A549 (cell line): ENCODE measurements around the gene PTEN.

Source experiments
- CEBPB ChIP-seq, 2 experiments: fragments of >200 bp in 1 of 2; sonication (Bioruptor Twin) in 1 of 2; formaldehyde crosslinking in 1 of 2; IDR thresholded peaks; 2 replicates each; pipeline ENCODE4 v1.6.1; 2012 to 2016
- EP300 ChIP-seq, 2 experiments: fragments of >200 bp; sonication (Bioruptor Twin); formaldehyde crosslinking; IDR thresholded peaks; 2 replicates in 1 of 2; 3 replicates in 1 of 2; pipeline ENCODE4 v1.6.1; 2016 to 2017
- FOSL2 ChIP-seq, 2 experiments: fragments of 450-650 bp in 1 of 2; fragments of >200 bp in 1 of 2; sonication (Bioruptor Twin) in 1 of 2; formaldehyde crosslinking; IDR thresholded peaks; 2 replicates each; pipeline versions ENCODE4 v1.5.0 to v1.6.1; 2016 to 2020; ENCODE audit warnings: mild to moderate bottlenecking in 1 of 2, moderate library complexity in 1 of 2
- JUN ChIP-seq, 2 experiments: fragments of >200 bp; sonication (Bioruptor Twin); formaldehyde crosslinking; IDR thresholded peaks; 2 replicates in 1 of 2; 3 replicates in 1 of 2; pipeline ENCODE4 v1.6.1; 2016 to 2017
- MAZ ChIP-seq: fragments of 150-350 bp; IDR thresholded peaks from 2 replicates; pipeline ENCODE4 v1.6.1; 2014; ENCODE audit warnings: antibody characterized with exemption, low read depth, low read length, borderline replicate concordance
- POLR2A ChIP-seq: IDR thresholded peaks from 2 replicates; pipeline ENCODE4 v1.6.1; 2012; ENCODE audit warnings: mild to moderate bottlenecking, low read length
- RFX5 ChIP-seq: fragments of 450-650 bp; IDR thresholded peaks from 2 replicates; pipeline ENCODE4 v1.7.1; 2014; ENCODE audit warnings: antibody characterized with exemption, mild to moderate bottlenecking, moderate library complexity
- RNF2 ChIP-seq: fragments of 200-600 bp; sonication (generic); IDR thresholded peaks from 2 replicates; pipeline ENCODE4 v1.6.1; 2016; ENCODE audit warnings: low read depth, mild to moderate bottlenecking, antibody characterized with exemption, moderate library complexity, borderline replicate concordance
- TP53 ChIP-seq: fragments of 250-450 bp; sonication (Bioruptor Pico); IDR thresholded peaks from 2 replicates; pipeline ENCODE4 v1.5.0; 2021; ENCODE audit warnings: mild to moderate bottlenecking, moderate library complexity
- TF ChIP-seq, protein P1 (sequence below): fragments of >200 bp; sonication (Bioruptor Twin); formaldehyde crosslinking; IDR thresholded peaks from 3 replicates; pipeline ENCODE4 v1.5.1; 2016
- TF ChIP-seq, protein P2 (sequence below): IDR thresholded peaks from 2 replicates; pipeline ENCODE4 v1.6.1; 2012
- TF ChIP-seq, protein P3 (sequence below): fragments of 150-350 bp; IDR thresholded peaks from 2 replicates; pipeline ENCODE4 v1.6.1; 2014; ENCODE audit warnings: low read depth, mild to moderate bottlenecking, low read length
- TF ChIP-seq, protein P4 (sequence below): fragments of 200-600 bp; sonication (generic); IDR thresholded peaks from 2 replicates; pipeline ENCODE4 v1.6.1; 2016; ENCODE audit warnings: antibody characterized with exemption, mild to moderate bottlenecking, moderate library complexity
- TF ChIP-seq, protein P5 (sequence below): fragments of >200 bp; sonication (Bioruptor Twin); formaldehyde crosslinking; IDR thresholded peaks from 3 replicates; pipeline ENCODE4 v1.6.1; 2016

DNA sequence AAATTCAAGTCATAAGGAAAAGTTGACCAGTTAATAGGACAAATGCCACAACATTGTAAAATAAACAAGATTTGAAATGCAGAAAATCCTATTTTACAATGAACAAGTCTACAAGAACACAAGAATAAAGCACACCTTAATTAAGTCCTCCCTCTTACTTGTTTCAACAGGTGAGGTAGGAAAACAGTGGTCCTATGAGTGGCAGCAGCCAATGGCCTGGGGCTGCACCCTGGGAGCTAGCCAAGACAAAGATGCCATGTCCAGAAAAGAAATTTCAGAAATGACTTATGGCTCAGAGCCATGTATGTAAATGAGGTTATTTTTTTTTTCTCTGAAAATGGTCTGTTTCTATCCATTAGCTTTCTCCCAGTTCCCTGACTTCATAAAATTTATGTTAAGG is 14.4 kb upstream of the PTEN start:
- TF ChIP-seq, protein P1, sequence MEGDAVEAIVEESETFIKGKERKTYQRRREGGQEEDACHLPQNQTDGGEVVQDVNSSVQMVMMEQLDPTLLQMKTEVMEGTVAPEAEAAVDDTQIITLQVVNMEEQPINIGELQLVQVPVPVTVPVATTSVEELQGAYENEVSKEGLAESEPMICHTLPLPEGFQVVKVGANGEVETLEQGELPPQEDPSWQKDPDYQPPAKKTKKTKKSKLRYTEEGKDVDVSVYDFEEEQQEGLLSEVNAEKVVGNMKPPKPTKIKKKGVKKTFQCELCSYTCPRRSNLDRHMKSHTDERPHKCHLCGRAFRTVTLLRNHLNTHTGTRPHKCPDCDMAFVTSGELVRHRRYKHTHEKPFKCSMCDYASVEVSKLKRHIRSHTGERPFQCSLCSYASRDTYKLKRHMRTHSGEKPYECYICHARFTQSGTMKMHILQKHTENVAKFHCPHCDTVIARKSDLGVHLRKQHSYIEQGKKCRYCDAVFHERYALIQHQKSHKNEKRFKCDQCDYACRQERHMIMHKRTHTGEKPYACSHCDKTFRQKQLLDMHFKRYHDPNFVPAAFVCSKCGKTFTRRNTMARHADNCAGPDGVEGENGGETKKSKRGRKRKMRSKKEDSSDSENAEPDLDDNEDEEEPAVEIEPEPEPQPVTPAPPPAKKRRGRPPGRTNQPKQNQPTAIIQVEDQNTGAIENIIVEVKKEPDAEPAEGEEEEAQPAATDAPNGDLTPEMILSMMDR: no peak
- TF ChIP-seq, protein P2, sequence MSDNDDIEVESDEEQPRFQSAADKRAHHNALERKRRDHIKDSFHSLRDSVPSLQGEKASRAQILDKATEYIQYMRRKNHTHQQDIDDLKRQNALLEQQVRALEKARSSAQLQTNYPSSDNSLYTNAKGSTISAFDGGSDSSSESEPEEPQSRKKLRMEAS: no peak
- TF ChIP-seq RFX5 (no peak), JUN (IDR thresholded peaks at IDR 0.05) (no peak), EP300 (IDR thresholded peaks at IDR 0.05) (no peak), TP53 (no peak), FOSL2 (IDR thresholded peaks at IDR 0.05) (no peak), FOSL2 (CRISPR knock-in tag; IDR thresholded peaks at IDR 0.05) (no peak), CEBPB (IDR thresholded peaks at IDR 0.05) (no peak), POLR2A (no peak), MAZ (no peak), RNF2 (no peak)
- TF ChIP-seq, protein P3, sequence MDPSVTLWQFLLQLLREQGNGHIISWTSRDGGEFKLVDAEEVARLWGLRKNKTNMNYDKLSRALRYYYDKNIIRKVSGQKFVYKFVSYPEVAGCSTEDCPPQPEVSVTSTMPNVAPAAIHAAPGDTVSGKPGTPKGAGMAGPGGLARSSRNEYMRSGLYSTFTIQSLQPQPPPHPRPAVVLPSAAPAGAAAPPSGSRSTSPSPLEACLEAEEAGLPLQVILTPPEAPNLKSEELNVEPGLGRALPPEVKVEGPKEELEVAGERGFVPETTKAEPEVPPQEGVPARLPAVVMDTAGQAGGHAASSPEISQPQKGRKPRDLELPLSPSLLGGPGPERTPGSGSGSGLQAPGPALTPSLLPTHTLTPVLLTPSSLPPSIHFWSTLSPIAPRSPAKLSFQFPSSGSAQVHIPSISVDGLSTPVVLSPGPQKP: no peak
- TF ChIP-seq, protein P4, sequence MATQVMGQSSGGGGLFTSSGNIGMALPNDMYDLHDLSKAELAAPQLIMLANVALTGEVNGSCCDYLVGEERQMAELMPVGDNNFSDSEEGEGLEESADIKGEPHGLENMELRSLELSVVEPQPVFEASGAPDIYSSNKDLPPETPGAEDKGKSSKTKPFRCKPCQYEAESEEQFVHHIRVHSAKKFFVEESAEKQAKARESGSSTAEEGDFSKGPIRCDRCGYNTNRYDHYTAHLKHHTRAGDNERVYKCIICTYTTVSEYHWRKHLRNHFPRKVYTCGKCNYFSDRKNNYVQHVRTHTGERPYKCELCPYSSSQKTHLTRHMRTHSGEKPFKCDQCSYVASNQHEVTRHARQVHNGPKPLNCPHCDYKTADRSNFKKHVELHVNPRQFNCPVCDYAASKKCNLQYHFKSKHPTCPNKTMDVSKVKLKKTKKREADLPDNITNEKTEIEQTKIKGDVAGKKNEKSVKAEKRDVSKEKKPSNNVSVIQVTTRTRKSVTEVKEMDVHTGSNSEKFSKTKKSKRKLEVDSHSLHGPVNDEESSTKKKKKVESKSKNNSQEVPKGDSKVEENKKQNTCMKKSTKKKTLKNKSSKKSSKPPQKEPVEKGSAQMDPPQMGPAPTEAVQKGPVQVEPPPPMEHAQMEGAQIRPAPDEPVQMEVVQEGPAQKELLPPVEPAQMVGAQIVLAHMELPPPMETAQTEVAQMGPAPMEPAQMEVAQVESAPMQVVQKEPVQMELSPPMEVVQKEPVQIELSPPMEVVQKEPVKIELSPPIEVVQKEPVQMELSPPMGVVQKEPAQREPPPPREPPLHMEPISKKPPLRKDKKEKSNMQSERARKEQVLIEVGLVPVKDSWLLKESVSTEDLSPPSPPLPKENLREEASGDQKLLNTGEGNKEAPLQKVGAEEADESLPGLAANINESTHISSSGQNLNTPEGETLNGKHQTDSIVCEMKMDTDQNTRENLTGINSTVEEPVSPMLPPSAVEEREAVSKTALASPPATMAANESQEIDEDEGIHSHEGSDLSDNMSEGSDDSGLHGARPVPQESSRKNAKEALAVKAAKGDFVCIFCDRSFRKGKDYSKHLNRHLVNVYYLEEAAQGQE: no peak
- TF ChIP-seq, protein P5, sequence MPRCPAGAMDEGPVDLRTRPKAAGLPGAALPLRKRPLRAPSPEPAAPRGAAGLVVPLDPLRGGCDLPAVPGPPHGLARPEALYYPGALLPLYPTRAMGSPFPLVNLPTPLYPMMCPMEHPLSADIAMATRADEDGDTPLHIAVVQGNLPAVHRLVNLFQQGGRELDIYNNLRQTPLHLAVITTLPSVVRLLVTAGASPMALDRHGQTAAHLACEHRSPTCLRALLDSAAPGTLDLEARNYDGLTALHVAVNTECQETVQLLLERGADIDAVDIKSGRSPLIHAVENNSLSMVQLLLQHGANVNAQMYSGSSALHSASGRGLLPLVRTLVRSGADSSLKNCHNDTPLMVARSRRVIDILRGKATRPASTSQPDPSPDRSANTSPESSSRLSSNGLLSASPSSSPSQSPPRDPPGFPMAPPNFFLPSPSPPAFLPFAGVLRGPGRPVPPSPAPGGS: no peak
